DOHH2 (cell line): ENCODE data around the gene SMR3B.

ENCODE experiments used
- H3F3A ChIP-seq: fragments of 200-600 bp; sonication (generic), shearing (Covaris generic); 2 replicates; pipeline ENCODE4 v1.6.0; 2016; ENCODE audit warnings: antibody characterized with exemption, mild to moderate bottlenecking; ENCODE audit not compliant: control insufficient read depth, insufficient read depth
- H3K27ac ChIP-seq: fragments of 200-600 bp; sonication (generic); 2 replicates; pipeline ENCODE4 v1.5.1; 2014; ENCODE audit warnings: low read depth, mild to moderate bottlenecking, low read length, moderate library complexity
- H3K27me3 ChIP-seq: fragments of 200-600 bp; sonication (generic); 2 replicates; pipeline ENCODE4 v1.6.1; 2014; ENCODE audit warnings: mild to moderate bottlenecking, low read length, mixed read lengths; ENCODE audit not compliant: control insufficient read depth
- H3K36me3 ChIP-seq: fragments of 200-600 bp; sonication (generic); 2 replicates; pipeline ENCODE4 v1.6.1; 2014; ENCODE audit warnings: mild to moderate bottlenecking, low read length, moderate library complexity, mixed read lengths; ENCODE audit not compliant: control insufficient read depth
- H3K4me1 ChIP-seq: fragments of 200-600 bp; sonication (generic); 2 replicates; pipeline ENCODE4 v1.6.1; 2014; ENCODE audit warnings: mild to moderate bottlenecking, low read length, mixed read lengths; ENCODE audit not compliant: control insufficient read depth
- H3K4me2 ChIP-seq: fragments of 200-600 bp; sonication (generic); 2 replicates; pipeline ENCODE4 v1.6.0; 2014; ENCODE audit warnings: mild to moderate bottlenecking, low read length, moderate library complexity
- H3K4me3 ChIP-seq: fragments of 200-600 bp; sonication (generic); 2 replicates; pipeline ENCODE4 v1.5.1; 2014; ENCODE audit warnings: mild to moderate bottlenecking, low read length, mixed read lengths
- H3K79me2 ChIP-seq: fragments of 200-600 bp; sonication (generic); 2 replicates; pipeline ENCODE4 v1.6.1; 2014; ENCODE audit warnings: mild to moderate bottlenecking, low read length, mixed read lengths; ENCODE audit not compliant: control insufficient read depth
- H3K9me2 ChIP-seq: fragments of 200-600 bp; sonication (generic); replicated peaks from 2 replicates; pipeline ENCODE4 v1.6.1; 2014; ENCODE audit warnings: mild to moderate bottlenecking, low read length, mixed read lengths; ENCODE audit not compliant: control insufficient read depth
- H3K9me3 ChIP-seq: fragments of 200-600 bp; sonication (generic); 2 replicates; pipeline ENCODE4 v1.6.1; 2014; ENCODE audit warnings: antibody characterized with exemption, low read length, mixed read lengths; ENCODE audit not compliant: control insufficient read depth, insufficient read depth
- H4K20me1 ChIP-seq: fragments of 200-600 bp; sonication (generic); 2 replicates; pipeline ENCODE4 v1.6.0; 2014; ENCODE audit warnings: low read depth, mild to moderate bottlenecking, antibody characterized with exemption, low read length, moderate library complexity; ENCODE audit not compliant: control insufficient read depth, insufficient read depth
- CTCF ChIP-seq: fragments of 200-600 bp; sonication (generic); IDR thresholded peaks from one replicate; pipeline ENCODE4 v1.5.1; 2014; ENCODE audit warnings: antibody characterized with exemption, mild to moderate bottlenecking, low read depth, low read length; ENCODE audit not compliant: poor library complexity, severe bottlenecking
- EZH2phosphoT487 ChIP-seq: fragments of 200-600 bp; sonication (generic); IDR thresholded peaks from 2 replicates; pipeline ENCODE4 v1.6.1; 2017; ENCODE audit warnings: borderline replicate concordance, mild to moderate bottlenecking, antibody characterized with exemption, low read length, moderate library complexity, mixed read lengths

Gene SMR3B

GRCh38 chr4:70405765-70406164 lies 22.8 kb downstream of the SMR3B start:
- H3K79me2 ChIP-seq = no peaks in the 10 kb centered on the region
- peaks cover 5% of the 10 kb centered on the region; the same call in 1 of the 2 replicates for H3K36me3 ChIP-seq
- no peaks in the 10 kb centered on the region for H4K20me1 ChIP-seq
- no peaks in the 10 kb centered on the region for H3K27me3 ChIP-seq
- H3K9me3 ChIP-seq = 0 out of 2 replicates have a peak, but pooled peaks cover 3% of the 10 kb centered on the region
- H3K4me1 ChIP-seq = peaks cover 38% of the 10 kb centered on the region
- H3F3A ChIP-seq = no peaks in the 10 kb centered on the region
- no peaks in the 10 kb centered on the region for H3K9me2 ChIP-seq
- H3K4me2 ChIP-seq = peak overlapping the region; percentile 66
- no peak overlapping the region for H3K4me3 ChIP-seq
- H3K27ac ChIP-seq = peak overlapping the region; percentile 53
- TF ChIP-seq CTCF = no peak
- no peak for TF ChIP-seq EZH2phosphoT487

GRCh38 chr4:70425306-70425705 lies 42.4 kb downstream of the SMR3B start:
- Histone ChIP-seq H3K27ac (no peak overlapping the region), H3K79me2 (no peaks in the 10 kb centered on the region), H3K9me2 (no peaks in the 10 kb centered on the region), H3K4me3 (no peak overlapping the region), H3K36me3 (no peaks in the 10 kb centered on the region), H3F3A (no peaks in the 10 kb centered on the region), H3K9me3 (peaks cover 3% of the 10 kb centered on the region), H3K4me1 (no peaks in the 10 kb centered on the region), H3K4me2 (no peak overlapping the region), H4K20me1 (no peaks in the 10 kb centered on the region), H3K27me3 (no peaks in the 10 kb centered on the region)
- TF ChIP-seq CTCF (no peak), EZH2phosphoT487 (no peak)

DNA sequence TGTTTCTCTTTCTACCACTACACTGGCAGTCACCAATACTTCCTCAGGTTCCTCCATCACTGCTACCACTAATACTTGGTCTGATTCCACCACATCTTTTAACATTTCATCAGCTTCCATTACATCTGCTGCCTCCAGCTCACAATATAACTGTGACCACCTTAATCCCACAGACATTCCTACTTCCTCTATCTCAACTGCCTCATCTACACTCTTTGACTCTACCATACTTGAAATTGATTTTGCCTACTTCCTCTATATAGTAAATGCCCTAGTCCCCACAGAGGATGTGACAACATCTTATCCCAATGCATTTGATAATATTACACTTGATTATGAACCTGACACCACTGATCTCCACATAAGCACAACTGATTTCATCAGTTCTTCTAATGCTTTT lies 43.9 kb downstream of the SMR3B start:
- Histone ChIP-seq H3K4me2 (no peak overlapping the region), H3K27ac (no peak overlapping the region), H3K27me3 (no peaks in the 10 kb centered on the region), H3F3A (no peaks in the 10 kb centered on the region), H4K20me1 (no peaks in the 10 kb centered on the region), H3K4me3 (no peak overlapping the region), H3K4me1 (no peaks in the 10 kb centered on the region), H3K36me3 (no peaks in the 10 kb centered on the region), H3K9me3 (peaks cover 3% of the 10 kb centered on the region), H3K79me2 (no peaks in the 10 kb centered on the region), H3K9me2 (no peaks in the 10 kb centered on the region)
- TF ChIP-seq CTCF (no peak), EZH2phosphoT487 (no peak)

GRCh38 chr4:70437197-70437596 lies 54.3 kb downstream of the SMR3B start:
- TF ChIP-seq EZH2phosphoT487 (no peak), CTCF (no peak)
- peaks cover 6% of the 10 kb centered on the region; the same call in 1 of the 2 replicates for H3K9me3 ChIP-seq
- no peak overlapping the region for H3K27ac ChIP-seq
- H3K4me2 ChIP-seq = no peak overlapping the region
- no peaks in the 10 kb centered on the region for H4K20me1 ChIP-seq
- H3K27me3 ChIP-seq = no peaks in the 10 kb centered on the region
- H3F3A ChIP-seq = no peaks in the 10 kb centered on the region
- H3K9me2 ChIP-seq = no peaks in the 10 kb centered on the region
- H3K79me2 ChIP-seq = no peaks in the 10 kb centered on the region
- H3K4me1 ChIP-seq = no peaks in the 10 kb centered on the region
- H3K36me3 ChIP-seq = no peaks in the 10 kb centered on the region
- H3K4me3 ChIP-seq = no peak overlapping the region
